H4 (cell line): Measurements from ENCODE around the gene MAST3. TPM values are rescaled to one million over a fixed set of nuclear protein-coding genes. Genes with fewer than 3 reads are reported as not detected.

ENCODE experiments used
- DNase-seq: peaks from one replicate; pipeline ENCODE4 v3.0.0-alpha.2; 2015; ENCODE audit warnings: low spot score
- total RNA-seq: library from RNA; depleted of rRNA; stranded (reverse); fragments of >200 nt; shearing (Covaris generic); gene quantifications from 2 replicates; pipeline ENCODE4 v1.2.3, GENCODE V29; 2014

The MAST3 gene
- total RNA-seq, 1 experiment from 2014 or later: 3.1 TPM

DNA sequence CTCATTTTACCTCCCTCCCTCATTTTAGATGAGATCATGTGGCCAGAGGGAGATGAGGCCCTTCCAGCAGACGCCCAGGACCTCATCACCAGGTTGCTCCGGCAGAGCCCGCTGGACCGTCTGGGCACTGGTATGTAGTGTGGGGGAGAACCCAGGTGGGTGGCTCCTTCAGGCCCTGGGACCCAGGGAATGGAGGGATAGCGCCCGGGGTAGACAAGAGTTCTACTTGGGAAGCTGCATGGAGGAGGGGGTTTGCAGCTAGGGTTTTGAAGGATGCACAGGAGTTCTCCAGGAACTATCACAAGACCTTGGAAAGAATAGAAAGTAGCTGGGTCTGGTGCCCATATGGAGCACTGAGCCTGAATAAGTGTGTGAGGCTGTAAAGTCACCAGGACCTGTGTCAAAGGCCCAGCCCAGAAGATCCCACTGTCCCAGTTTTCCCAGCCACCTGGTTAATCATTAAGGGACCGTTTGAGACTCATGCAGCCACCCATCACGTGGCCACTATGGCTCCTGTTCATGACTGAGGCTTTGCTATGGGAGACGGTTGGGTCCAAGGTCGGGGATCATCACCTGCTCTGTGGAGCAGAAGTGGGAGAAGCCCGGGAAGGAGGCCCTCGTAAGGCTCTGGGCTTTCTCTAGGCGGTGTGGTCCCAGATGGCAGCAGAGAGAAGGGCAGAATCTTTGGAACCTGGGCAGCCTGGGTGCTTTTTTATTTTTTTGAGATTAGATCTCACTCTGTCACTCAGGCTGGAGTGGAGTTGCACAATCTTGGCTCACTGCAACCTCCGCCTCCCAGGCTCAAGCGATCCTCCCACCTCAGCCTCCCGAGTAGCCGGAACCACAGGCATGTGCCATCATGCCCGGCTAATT is 38.4 kb downstream of the MAST3 start:
- DNase-seq: no peak

- no peak for DNase-seq
Observed at GRCh38 chr19:18137242-18137641, 39.7 kb downstream of the MAST3 start.

DNA sequence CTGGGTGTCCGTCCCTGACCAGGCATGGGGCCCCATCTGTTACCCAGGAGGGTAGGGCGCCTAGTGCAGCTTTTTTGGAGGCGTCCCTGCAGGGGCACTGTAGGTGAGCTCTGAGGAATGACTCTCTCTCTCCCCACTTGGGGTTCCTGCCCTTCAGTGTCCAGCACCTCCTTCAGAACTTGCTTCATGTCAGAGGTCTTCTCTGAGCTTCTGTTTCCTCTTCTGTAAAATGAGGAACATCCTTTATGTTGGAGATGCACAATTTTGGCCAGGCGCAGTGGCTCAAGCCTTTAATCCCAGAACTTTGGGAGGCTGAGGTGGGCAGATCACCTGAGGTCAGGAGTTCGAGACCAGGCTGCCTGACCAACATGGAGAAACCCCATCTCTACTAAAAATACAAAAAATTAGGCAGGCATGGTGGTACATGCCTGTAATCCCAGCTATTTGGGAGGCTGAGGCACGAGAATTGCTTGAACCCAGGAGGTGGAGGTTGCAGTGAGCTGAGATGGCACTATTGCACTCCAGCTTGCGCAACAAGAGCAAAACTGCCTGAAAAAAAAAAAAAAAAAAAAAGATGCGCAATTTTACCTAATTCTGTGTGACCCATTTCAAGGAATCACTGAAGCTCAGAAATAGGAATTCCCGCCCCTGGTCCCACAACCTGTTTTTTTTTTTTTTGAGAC is 40.2 kb downstream of the MAST3 start:
- no peak for DNase-seq

DNA sequence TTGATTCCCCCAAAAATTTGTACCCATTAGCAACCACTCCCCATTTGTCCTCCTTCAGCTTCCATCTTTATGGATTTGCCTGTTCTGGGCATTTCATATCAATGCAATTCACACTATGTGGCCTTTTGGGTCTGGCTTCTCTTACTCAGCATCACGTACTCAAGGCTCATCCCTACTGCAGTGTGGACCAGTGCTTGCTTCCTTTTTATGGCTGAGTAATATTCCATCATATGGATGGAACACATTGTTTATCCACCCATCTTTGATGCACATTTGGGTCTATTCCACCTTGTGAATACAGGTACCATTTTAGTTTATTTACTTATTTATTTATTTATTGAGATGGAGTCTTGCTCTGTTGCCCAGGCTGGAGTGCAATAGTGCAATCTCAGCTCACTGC is 42.9 kb downstream of the MAST3 start:
- DNase-seq: no peak

DNA sequence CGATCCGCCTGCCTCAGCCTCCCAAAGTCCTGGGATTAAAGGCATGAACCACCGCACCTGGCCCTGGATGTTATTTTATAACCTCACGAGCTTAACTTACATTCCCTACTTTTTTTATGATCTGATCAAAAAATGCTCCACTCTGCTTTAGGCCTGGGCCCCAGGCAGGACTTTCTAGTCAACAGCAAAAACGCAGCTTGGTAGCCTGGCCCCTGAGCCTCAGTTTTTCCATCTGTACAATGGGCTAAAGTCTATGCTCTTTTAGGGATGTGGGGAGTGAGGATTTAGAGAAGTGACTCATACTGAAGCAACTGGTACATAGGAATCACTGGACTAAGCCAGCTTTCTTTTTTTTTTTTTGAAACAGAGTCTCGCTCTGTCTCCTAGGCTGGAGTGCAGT is 43.5 kb downstream of the MAST3 start:
- no peak for DNase-seq

- DNase-seq: no peak
Observed at GRCh38 chr19:18143902-18144301, 46.3 kb downstream of the MAST3 start.

GRCh38 chr19:18144361-18144760 is 46.8 kb downstream of the MAST3 start:
- no peak for DNase-seq

DNA sequence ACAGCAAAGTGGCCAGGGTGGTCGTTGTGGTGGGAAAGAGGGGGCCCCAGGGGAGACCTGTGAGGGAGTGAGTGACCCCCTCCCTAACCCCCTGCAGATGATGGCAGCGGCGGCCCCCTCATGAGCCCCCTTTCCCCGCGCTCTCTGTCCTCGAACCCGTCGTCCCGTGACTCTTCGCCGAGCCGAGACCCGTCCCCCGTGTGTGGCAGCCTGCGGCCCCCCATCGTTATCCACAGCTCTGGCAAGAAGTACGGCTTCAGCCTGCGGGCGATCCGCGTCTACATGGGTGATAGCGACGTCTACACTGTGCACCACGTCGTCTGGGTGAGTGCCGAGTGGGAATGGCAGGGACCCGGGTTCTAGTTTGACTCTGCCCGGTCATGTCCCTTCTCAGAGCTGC is 47.3 kb downstream of the MAST3 start:
- no peak for DNase-seq

GRCh38 chr19:18145391-18145999 is 47.9 kb downstream of the MAST3 start:
- no peak for DNase-seq

- no peak for DNase-seq
Observed at GRCh38 chr19:18147396-18147795, 49.8 kb downstream of the MAST3 start.

GRCh38 chr19:18149596-18149975 is 52.0 kb downstream of the MAST3 start:
- DNase-seq: no peak

- DNase-seq: no peak
Observed at GRCh38 chr19:18150776-18151624, 53.4 kb downstream of the MAST3 start.

- DNase-seq: peak; percentile 99
Observed at GRCh38 chr19:18152442-18152816, 54.9 kb downstream of the MAST3 start.

GRCh38 chr19:18152817-18153555 is 55.4 kb downstream of the MAST3 start, which contains the start of gene PIK3R2:
TSS of gene PIK3R2 (plus strand) at chr19:18153163. CDS start at chr19:18155880, 2,717 bp downstream.
- peak; percentile 99 for DNase-seq

- DNase-seq: no peak
Observed at GRCh38 chr19:18153556-18154134, 56.1 kb downstream of the MAST3 start.

- DNase-seq: no peak
Observed at GRCh38 chr19:18155095-18156087, 57.8 kb downstream of the MAST3 start.

- DNase-seq: no peak
Observed at GRCh38 chr19:18156268-18156667, 58.7 kb downstream of the MAST3 start.

GRCh38 chr19:18156841-18157464 is 59.4 kb downstream of the MAST3 start:
- DNase-seq: peak; percentile 94
